Thyroid gland (tissue), 4 donors: ENCODE data around the gene KCNQ1. TPM values are rescaled to one million over a fixed set of nuclear protein-coding genes. Genes with fewer than 3 reads are reported as not detected.
A peak's percentile ranks its signal among the peaks of the same experiment; 100 is the strongest.

ENCODE experiments used
- DNase-seq, 2 donors: peaks; one replicate each; pipeline ENCODE4 v3.0.0-alpha.2; 2019
- H3K27ac ChIP-seq, 3 donors: fragments of 200-600 bp; sonication (generic); 1 replicate in 2 of 3; 2 replicates in 1 of 3; pipeline ENCODE4 v1.5.1; 2016 to 2019; ENCODE audit warnings: mild to moderate bottlenecking in 1 of 3, moderate library complexity in 1 of 3
- H3K27me3 ChIP-seq: fragments of 200-600 bp; sonication (generic); one replicate; pipeline ENCODE4 v1.5.1; 2019
- H3K36me3 ChIP-seq, 2 donors: fragments of 200-600 bp; sonication (generic); one replicate each; pipeline ENCODE4 v1.5.1; 2016 to 2019
- H3K4me1 ChIP-seq, 2 donors: fragments of 200-600 bp; sonication (generic); one replicate each; pipeline ENCODE4 v1.5.1; 2017 to 2019
- H3K4me3 ChIP-seq, 3 donors: fragments of 200-600 bp; sonication (generic); replicated peaks in 1 of 3; 1 replicate in 2 of 3; 2 replicates in 1 of 3; pipeline ENCODE4 v1.5.1; 2016; ENCODE audit warnings: mild to moderate bottlenecking in 1 of 3
- H3K9me3 ChIP-seq: fragments of 200-600 bp; sonication (generic); one replicate; pipeline ENCODE4 v1.5.1; 2017
- CTCF ChIP-seq, 6 experiments: fragments of 200-600 bp in 3 of 6; fragments of 450-650 bp in 3 of 6; sonication (generic) in 3 of 6; IDR thresholded peaks; one replicate each; pipeline ENCODE4 v1.5.1; 2016 to 2019; ENCODE audit warnings: antibody characterized with exemption in 6 of 6, mild to moderate bottlenecking in 2 of 6, inconsistent platforms in 1 of 6, moderate library complexity in 1 of 6
- POLR2A ChIP-seq, 2 donors: fragments of 450-650 bp; IDR thresholded peaks; one replicate each; pipeline ENCODE4 v1.6.1; 2017; ENCODE audit warnings: antibody characterized with exemption in 2 of 2, mild to moderate bottlenecking in 2 of 2, moderate library complexity in 1 of 2
- WGBS, 2 donors: methylation state at CpG; one replicate each; pipeline ENCODE4 v1.1.5; 2017; 5-methylcytosine and 5-hydroxymethylcytosine counted together
- intact Hi-C: fragments of 100-400 bp; cut with DNase I; formaldehyde crosslinking; loops from one replicate; pipeline ENCODE4 v1.15.1; 2023
- total RNA-seq, 4 donors: library from RNA; depleted of rRNA; stranded (reverse); fragments of >200 nt; gene quantifications; one replicate each; pipeline ENCODE4 v1.2.3, GENCODE V29; 2016

Gene KCNQ1
- total RNA-seq, 4 donors from 2014 or later = 51.3 to 103 (median 97.8) TPM

- Histone ChIP-seq H3K4me3 (no peak overlapping the region), H3K27me3 (no peaks in the 10 kb centered on the region), H3K4me1 (peaks cover 0 to 10% of the 10 kb centered on the region in 2 donors), H3K27ac (no peak overlapping the region), H3K36me3 (no peaks in the 10 kb centered on the region), H3K9me3 (no peaks in the 10 kb centered on the region)
- no peak for DNase-seq
- intact Hi-C loops = no loop called here
- WGBS, 2 donors = 93 to 100% methylated on average over 1 to 7 of the region's 7 CpGs
- no peak for TF ChIP-seq POLR2A (IDR thresholded peaks at IDR 0.05)
- no peak for TF ChIP-seq CTCF (IDR thresholded peaks at IDR 0.05)
Measured at GRCh38 chr11:2498750-2499149, 53.9 kb downstream of the KCNQ1 start.

GRCh38 chr11:2507212-2507901 lies 62.5 kb downstream of the KCNQ1 start:
- intact Hi-C loops = no loop called here
- peaks cover 9 to 43% of the 10 kb centered on the region in 2 donors for H3K4me1 ChIP-seq
- no peak for DNase-seq
- no peaks in the 10 kb centered on the region for H3K9me3 ChIP-seq
- no peak overlapping the region for H3K27ac ChIP-seq
- H3K27me3 ChIP-seq = no peaks in the 10 kb centered on the region
- H3K36me3 ChIP-seq = no peaks in the 10 kb centered on the region
- TF ChIP-seq CTCF (IDR thresholded peaks at IDR 0.05) (no peak), POLR2A (IDR thresholded peaks at IDR 0.05) (no peak)
- 91 to 95% methylated on average over 9 to 12 of the region's 13 CpGs for WGBS, 2 donors
- H3K4me3 ChIP-seq = no peak overlapping the region

GRCh38 chr11:2507945-2508749 lies 63.3 kb downstream of the KCNQ1 start:
- intact Hi-C loops = no loop called here
- TF ChIP-seq CTCF (IDR thresholded peaks at IDR 0.05) (no peak), POLR2A (IDR thresholded peaks at IDR 0.05) (no peak)
- peaks cover 9 to 51% of the 10 kb centered on the region in 2 donors for H3K4me1 ChIP-seq
- H3K27ac ChIP-seq = no peak overlapping the region
- no peaks in the 10 kb centered on the region for H3K36me3 ChIP-seq
- WGBS, 2 donors = 75 to 89% methylated on average over 4 to 7 of the region's 12 CpGs
- no peak for DNase-seq
- no peaks in the 10 kb centered on the region for H3K27me3 ChIP-seq
- no peaks in the 10 kb centered on the region for H3K9me3 ChIP-seq
- H3K4me3 ChIP-seq = no peak overlapping the region

DNA sequence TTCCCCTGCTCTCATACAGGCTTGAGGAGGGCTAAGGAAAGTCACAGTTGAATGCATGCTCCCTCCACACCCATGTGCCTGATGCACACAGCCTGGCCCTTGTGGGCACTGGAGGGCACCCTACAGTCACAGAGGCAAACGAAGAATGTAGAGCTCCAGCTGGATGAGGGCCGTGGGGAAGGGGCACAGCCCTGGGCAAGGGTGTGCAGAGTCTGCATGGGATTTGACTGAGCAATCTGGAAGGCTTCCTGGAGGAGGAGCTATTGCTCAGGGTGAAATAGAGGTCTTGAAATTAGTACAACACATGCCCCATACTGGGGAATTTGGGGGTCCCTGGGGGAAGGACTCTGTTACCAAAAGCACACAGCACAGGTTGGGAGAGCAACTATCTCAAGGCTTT lies 64.0 kb downstream of the KCNQ1 start:
- no peaks in the 10 kb centered on the region for H3K36me3 ChIP-seq
- TF ChIP-seq POLR2A (IDR thresholded peaks at IDR 0.05) (no peak), CTCF (IDR thresholded peaks at IDR 0.05) (no peak)
- H3K27me3 ChIP-seq = no peaks in the 10 kb centered on the region
- H3K9me3 ChIP-seq = no peaks in the 10 kb centered on the region
- peak overlapping the region in 1 of 3 donors; percentile 7 for H3K27ac ChIP-seq
- intact Hi-C loops = no loop called here
- H3K4me3 ChIP-seq = no peak overlapping the region
- DNase-seq = no peak
- H3K4me1 ChIP-seq = peaks cover 9 to 55% of the 10 kb centered on the region in 2 donors
- WGBS, 2 donors = 41 to 42% methylated on average over 2 of the region's 2 CpGs

DNA sequence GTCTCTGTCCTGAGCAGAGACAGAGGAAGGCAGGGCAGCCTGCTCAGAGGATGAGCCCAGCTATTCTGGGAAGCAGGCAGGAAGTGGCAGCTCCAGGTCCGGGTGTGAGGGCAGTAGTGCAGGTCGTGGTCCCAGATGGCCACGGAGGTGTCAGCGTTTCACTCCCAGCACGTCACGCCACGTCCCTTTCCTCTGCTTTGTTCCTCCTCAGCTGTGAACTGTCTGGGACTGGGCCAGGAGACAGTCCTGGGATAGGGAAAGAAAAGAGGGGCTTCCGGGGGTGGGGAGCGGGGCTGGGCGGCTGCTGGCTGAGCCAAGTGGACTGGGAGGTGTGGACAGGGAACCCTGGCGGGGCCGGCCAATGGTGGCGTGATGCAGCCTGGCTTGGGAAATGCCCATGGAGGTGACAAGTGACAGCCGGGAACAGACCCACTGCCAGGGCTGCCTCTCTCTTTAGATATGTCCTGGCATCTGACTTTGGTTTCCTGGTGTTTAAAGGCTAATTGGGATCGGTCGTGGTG lies 64.7 kb downstream of the KCNQ1 start:
- 79 to 82% methylated on average over 16 of the region's 16 CpGs for WGBS, 2 donors

More for the DNA sequence above, 64.7 kb downstream of the KCNQ1 start:
- Histone ChIP-seq H3K4me1 (peaks cover 9 to 55% of the 10 kb centered on the region in 2 donors), H3K9me3 (no peaks in the 10 kb centered on the region), H3K27me3 (no peaks in the 10 kb centered on the region), H3K27ac (peak overlapping the region in 1 of 3 donors; percentile 7), H3K36me3 (no peaks in the 10 kb centered on the region), H3K4me3 (no peak overlapping the region)
- TF ChIP-seq POLR2A (IDR thresholded peaks at IDR 0.05) = no peak
- TF ChIP-seq CTCF (IDR thresholded peaks at IDR 0.05) = no peak
- peak in 1 of 2 donors; percentile 4 for DNase-seq
- intact Hi-C loops = no loop called here
